Endothelial cell of umbilical vein (primary cell): ENCODE results near the gene KL.

Experiments
- POLR2A ChIP-seq: IDR thresholded peaks from 2 replicates; pipeline ENCODE4 v1.6.1; 2012; ENCODE audit warnings: low read depth, mild to moderate bottlenecking, control low read depth, low read length
- POLR2AphosphoS5 ChIP-seq: IDR thresholded peaks from 2 replicates; pipeline ENCODE4 v1.6.1; 2012; ENCODE audit warnings: low read depth, mild to moderate bottlenecking, control low read depth, low read length, moderate library complexity; ENCODE audit not compliant: insufficient read depth
- TF ChIP-seq, protein P1 (sequence below), 2 donors: IDR thresholded peaks; 1 replicate in 1 of 2; 2 replicates in 1 of 2; pipeline ENCODE4 v1.5.1; 2011; ENCODE audit warnings: low read length in 2 of 2, mild to moderate bottlenecking in 2 of 2, moderate library complexity in 2 of 2, control low read depth in 1 of 2, inconsistent platforms in 1 of 2, low read depth in 1 of 2; ENCODE audit not compliant: insufficient read depth in 1 of 2; ENCODE audit errors: extremely low read depth in 1 of 2

DNA sequence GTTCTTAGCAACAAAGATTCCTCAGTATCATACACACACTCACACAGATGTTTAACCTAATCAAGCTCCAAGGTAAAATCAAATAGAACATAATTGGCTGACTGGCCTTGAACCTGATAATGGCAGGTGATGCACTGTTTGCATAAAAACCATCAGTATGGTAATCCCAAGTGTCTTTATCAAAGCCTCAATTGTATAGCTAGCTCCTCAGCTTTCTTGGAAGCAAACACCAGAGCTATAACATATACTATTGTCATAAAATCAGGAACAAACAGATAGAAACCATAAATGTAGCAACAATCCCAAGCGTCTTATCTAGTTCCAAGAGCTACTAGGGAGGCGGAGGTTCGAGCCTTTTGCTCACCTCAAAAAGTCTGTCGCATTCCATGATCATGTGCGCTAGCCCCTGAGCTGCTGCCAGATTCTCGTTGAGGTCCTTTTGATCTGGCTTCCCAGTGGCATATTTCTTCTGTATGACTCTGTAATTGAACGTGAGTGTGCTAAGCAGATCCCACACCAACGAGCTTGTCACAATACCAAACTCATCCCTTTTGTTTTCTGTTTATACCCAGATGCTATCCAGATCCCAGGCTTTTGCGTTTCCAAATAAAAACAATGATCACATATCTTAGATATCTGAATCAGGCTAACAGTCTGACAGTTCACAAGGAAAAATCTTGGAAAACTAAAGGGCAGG lies 95.3 kb downstream of the KL start:
- TF ChIP-seq, protein P1, sequence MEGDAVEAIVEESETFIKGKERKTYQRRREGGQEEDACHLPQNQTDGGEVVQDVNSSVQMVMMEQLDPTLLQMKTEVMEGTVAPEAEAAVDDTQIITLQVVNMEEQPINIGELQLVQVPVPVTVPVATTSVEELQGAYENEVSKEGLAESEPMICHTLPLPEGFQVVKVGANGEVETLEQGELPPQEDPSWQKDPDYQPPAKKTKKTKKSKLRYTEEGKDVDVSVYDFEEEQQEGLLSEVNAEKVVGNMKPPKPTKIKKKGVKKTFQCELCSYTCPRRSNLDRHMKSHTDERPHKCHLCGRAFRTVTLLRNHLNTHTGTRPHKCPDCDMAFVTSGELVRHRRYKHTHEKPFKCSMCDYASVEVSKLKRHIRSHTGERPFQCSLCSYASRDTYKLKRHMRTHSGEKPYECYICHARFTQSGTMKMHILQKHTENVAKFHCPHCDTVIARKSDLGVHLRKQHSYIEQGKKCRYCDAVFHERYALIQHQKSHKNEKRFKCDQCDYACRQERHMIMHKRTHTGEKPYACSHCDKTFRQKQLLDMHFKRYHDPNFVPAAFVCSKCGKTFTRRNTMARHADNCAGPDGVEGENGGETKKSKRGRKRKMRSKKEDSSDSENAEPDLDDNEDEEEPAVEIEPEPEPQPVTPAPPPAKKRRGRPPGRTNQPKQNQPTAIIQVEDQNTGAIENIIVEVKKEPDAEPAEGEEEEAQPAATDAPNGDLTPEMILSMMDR (IDR thresholded peaks at IDR 0.05; ENCODE audit: extremely low read depth in 1 of 2, insufficient read depth in 1 of 2, low read depth in 1 of 2, low read length in 2 of 2) = no peak
- no peak for TF ChIP-seq POLR2AphosphoS5
- TF ChIP-seq POLR2A = no peak
